ENCODE measurements around the gene RLF. TPM values are rescaled to one million over a fixed set of nuclear protein-coding genes. Genes with fewer than 3 reads are reported as not detected.

The RLF gene
- 10 to 100 TPM in 1 of 4 donors, 1 to 10 TPM in 3; 3.2 to 19.0 (median 4.1) TPM for polyA plus RNA-seq
- long read RNA-seq, donor 1 = 0 reads
- long read RNA-seq, donor 2, full-length matches to known transcripts = 2 of 2 reads
- long read RNA-seq, donor 2, partial matches to known transcripts = 0 of 2 reads
- long read RNA-seq, donor 2, other reads (novel, unspliced or antisense) = 0 of 2 reads
- long read RNA-seq, donor 3, full-length matches to known transcripts = 1 of 1 reads
- long read RNA-seq, donor 3, partial matches to known transcripts = 0 of 1 reads
- long read RNA-seq, donor 3, other reads (novel, unspliced or antisense) = 0 of 1 reads
- long read RNA-seq, donor 4, full-length matches to known transcripts = 1 of 1 reads
- long read RNA-seq, donor 4, partial matches to known transcripts = 0 of 1 reads
- long read RNA-seq, donor 4, other reads (novel, unspliced or antisense) = 0 of 1 reads
- long read RNA-seq, donor 5, full-length matches to known transcripts = 1 of 1 reads
- long read RNA-seq, donor 5, partial matches to known transcripts = 0 of 1 reads
- long read RNA-seq, donor 5, other reads (novel, unspliced or antisense) = 0 of 1 reads
- long read RNA-seq, donor 6, full-length matches to known transcripts = 5 of 5 reads
- long read RNA-seq, donor 6, partial matches to known transcripts = 0 of 5 reads
- long read RNA-seq, donor 6, other reads (novel, unspliced or antisense) = 0 of 5 reads
- long read RNA-seq, donor 7 = 0 reads
- long read RNA-seq, donor 8, full-length matches to known transcripts = 1 of 1 reads
- long read RNA-seq, donor 8, partial matches to known transcripts = 0 of 1 reads
- long read RNA-seq, donor 8, other reads (novel, unspliced or antisense) = 0 of 1 reads
- long read RNA-seq, donor 9, full-length matches to known transcripts = 1 of 1 reads
- long read RNA-seq, donor 9, partial matches to known transcripts = 0 of 1 reads
- long read RNA-seq, donor 9, other reads (novel, unspliced or antisense) = 0 of 1 reads
- long read RNA-seq, donor 10, full-length matches to known transcripts = 2 of 2 reads
- long read RNA-seq, donor 10, partial matches to known transcripts = 0 of 2 reads
- long read RNA-seq, donor 10, other reads (novel, unspliced or antisense) = 0 of 2 reads

- H3K27me3 ChIP-seq (ENCODE audit: control insufficient read depth in 3 of 3, insufficient read depth in 3 of 3, low read length in 3 of 3) = no peaks in the 10 kb centered on the region
- DNase-seq (peak; percentile 94 to 97), FAIRE-seq (no peak)
- peak within 1 kb of the TSS; percentile 80 to 98 (median 83) for H3K4me3 ChIP-seq (ENCODE audit: low read depth in 1 of 3, low read length in 3 of 3)
- peaks cover 0 to 4% (median 3%) of the 10 kb centered on the region in 3 donors for H3K4me1 ChIP-seq (ENCODE audit: control insufficient read depth in 3 of 3, insufficient read depth in 2 of 3, low read depth in 1 of 3, low read length in 2 of 3)
- WGBS, 3 donors = 0% methylated on average over 59 to 62 of the region's 62 CpGs
- H3K9me3 ChIP-seq (ENCODE audit: control insufficient read depth in 2 of 2, insufficient read depth in 1 of 2, low read depth in 1 of 2, low read length in 1 of 2) = no peaks in the 10 kb centered on the region
- peak within 1 kb of the TSS; percentile 75 to 93 (median 90) for H3K27ac ChIP-seq (ENCODE audit: low read depth in 1 of 3, low read length in 2 of 3)
- no peaks in the 10 kb centered on the region for H3K36me3 ChIP-seq (ENCODE audit: control insufficient read depth in 3 of 3, insufficient read depth in 2 of 3, low read depth in 1 of 3, low read length in 3 of 3)
Measured at GRCh38 chr1:40161125-40161887, at the start of gene RLF. RLF (plus strand) TSS chr1:40161387; CDS start chr1:40161400, 13 bp downstream.

- 86 to 91% (median 90%) methylated on average over 3 of the region's 3 CpGs for WGBS, 3 donors
- Histone ChIP-seq H3K36me3 (ENCODE audit: control insufficient read depth in 3 of 3, insufficient read depth in 2 of 3, low read depth in 1 of 3, low read length in 3 of 3) (no peaks in the 10 kb centered on the region), H3K4me3 (ENCODE audit: low read depth in 1 of 3, low read length in 3 of 3) (no peak overlapping the region), H3K4me1 (ENCODE audit: control insufficient read depth in 3 of 3, insufficient read depth in 2 of 3, low read depth in 1 of 3, low read length in 2 of 3) (no peaks in the 10 kb centered on the region), H3K27ac (ENCODE audit: low read depth in 1 of 3, low read length in 2 of 3) (no peak overlapping the region), H3K27me3 (ENCODE audit: control insufficient read depth in 3 of 3, insufficient read depth in 3 of 3, low read length in 3 of 3) (peaks cover 0 to 5% (median 0%) of the 10 kb centered on the region in 3 donors), H3K9me3 (ENCODE audit: control insufficient read depth in 2 of 2, insufficient read depth in 1 of 2, low read depth in 1 of 2, low read length in 1 of 2) (peaks cover 0 to 10% of the 10 kb centered on the region in 2 donors)
- no peak for DNase-seq
- FAIRE-seq = no peak
Measured at GRCh38 chr1:40114400-40114799, 46.8 kb upstream of the RLF start.

GRCh38 chr1:40120128-40120527 is 41.1 kb upstream of the RLF start:
- no peak for DNase-seq
- Histone ChIP-seq H3K4me3 (ENCODE audit: low read depth in 1 of 3, low read length in 3 of 3) (no peak overlapping the region), H3K4me1 (ENCODE audit: control insufficient read depth in 3 of 3, insufficient read depth in 2 of 3, low read depth in 1 of 3, low read length in 2 of 3) (peaks cover 0 to 5% (median 0%) of the 10 kb centered on the region in 3 donors), H3K36me3 (ENCODE audit: control insufficient read depth in 3 of 3, insufficient read depth in 2 of 3, low read depth in 1 of 3, low read length in 3 of 3) (no peaks in the 10 kb centered on the region), H3K27ac (ENCODE audit: low read depth in 1 of 3, low read length in 2 of 3) (no peak overlapping the region), H3K27me3 (ENCODE audit: control insufficient read depth in 3 of 3, insufficient read depth in 3 of 3, low read length in 3 of 3) (peaks cover 0 to 8% (median 3%) of the 10 kb centered on the region in 3 donors), H3K9me3 (ENCODE audit: control insufficient read depth in 2 of 2, insufficient read depth in 1 of 2, low read depth in 1 of 2, low read length in 1 of 2) (peaks cover 0 to 5% of the 10 kb centered on the region in 2 donors)
- WGBS, 3 donors = 79 to 84% (median 82%) methylated on average over 7 of the region's 7 CpGs
- no peak for FAIRE-seq

GRCh38 chr1:40122855-40123254 is 38.3 kb upstream of the RLF start:
- no peak overlapping the region for H3K27ac ChIP-seq (ENCODE audit: low read depth in 1 of 3, low read length in 2 of 3)
- H3K27me3 ChIP-seq (ENCODE audit: control insufficient read depth in 3 of 3, insufficient read depth in 3 of 3, low read length in 3 of 3) = peaks cover 0 to 5% (median 3%) of the 10 kb centered on the region in 3 donors
- FAIRE-seq = no peak
- no peak overlapping the region for H3K4me3 ChIP-seq (ENCODE audit: low read depth in 1 of 3, low read length in 3 of 3)
- H3K9me3 ChIP-seq (ENCODE audit: control insufficient read depth in 2 of 2, insufficient read depth in 1 of 2, low read depth in 1 of 2, low read length in 1 of 2) = peaks cover 0 to 5% of the 10 kb centered on the region in 2 donors
- DNase-seq = peak; percentile 49 to 86
- H3K4me1 ChIP-seq (ENCODE audit: control insufficient read depth in 3 of 3, insufficient read depth in 2 of 3, low read depth in 1 of 3, low read length in 2 of 3) = peaks cover 0 to 5% (median 0%) of the 10 kb centered on the region in 3 donors
- H3K36me3 ChIP-seq (ENCODE audit: control insufficient read depth in 3 of 3, insufficient read depth in 2 of 3, low read depth in 1 of 3, low read length in 3 of 3) = no peaks in the 10 kb centered on the region

GRCh38 chr1:40130892-40131291 is 30.3 kb upstream of the RLF start:
- 13 to 29% (median 22%) methylated on average over 2 of the region's 2 CpGs for WGBS, 3 donors
- no peak for FAIRE-seq
- Histone ChIP-seq H3K4me1 (ENCODE audit: control insufficient read depth in 3 of 3, insufficient read depth in 2 of 3, low read depth in 1 of 3, low read length in 2 of 3) (peaks cover 0 to 7% (median 0%) of the 10 kb centered on the region in 3 donors), H3K36me3 (ENCODE audit: control insufficient read depth in 3 of 3, insufficient read depth in 2 of 3, low read depth in 1 of 3, low read length in 3 of 3) (no peaks in the 10 kb centered on the region), H3K27ac (ENCODE audit: low read depth in 1 of 3, low read length in 2 of 3) (no peak overlapping the region), H3K4me3 (ENCODE audit: low read depth in 1 of 3, low read length in 3 of 3) (no peak overlapping the region), H3K9me3 (ENCODE audit: control insufficient read depth in 2 of 2, insufficient read depth in 1 of 2, low read depth in 1 of 2, low read length in 1 of 2) (no peaks in the 10 kb centered on the region), H3K27me3 (ENCODE audit: control insufficient read depth in 3 of 3, insufficient read depth in 3 of 3, low read length in 3 of 3) (peaks cover 0 to 33% (median 0%) of the 10 kb centered on the region in 3 donors)
- DNase-seq = peak in 1 of 2 donors; percentile 29

- H3K4me1 ChIP-seq (ENCODE audit: control insufficient read depth in 3 of 3, insufficient read depth in 2 of 3, low read depth in 1 of 3, low read length in 2 of 3) = peaks cover 0 to 7% (median 0%) of the 10 kb centered on the region in 3 donors
- peak overlapping the region in 1 of 3 donors; percentile 26 for H3K4me3 ChIP-seq (ENCODE audit: low read depth in 1 of 3, low read length in 3 of 3)
- DNase-seq (peak in 1 of 2 donors; percentile 12), FAIRE-seq (no peak)
- H3K9me3 ChIP-seq (ENCODE audit: control insufficient read depth in 2 of 2, insufficient read depth in 1 of 2, low read depth in 1 of 2, low read length in 1 of 2) = no peaks in the 10 kb centered on the region
- 27 to 40% (median 33%) methylated on average over 44 of the region's 44 CpGs for WGBS, 3 donors
- H3K27me3 ChIP-seq (ENCODE audit: control insufficient read depth in 3 of 3, insufficient read depth in 3 of 3, low read length in 3 of 3) = peaks cover 0 to 33% (median 0%) of the 10 kb centered on the region in 3 donors
- no peak overlapping the region for H3K27ac ChIP-seq (ENCODE audit: low read depth in 1 of 3, low read length in 2 of 3)
- H3K36me3 ChIP-seq (ENCODE audit: control insufficient read depth in 3 of 3, insufficient read depth in 2 of 3, low read depth in 1 of 3, low read length in 3 of 3) = no peaks in the 10 kb centered on the region
Measured at GRCh38 chr1:40132383-40133311, 28.5 kb upstream of the RLF start.

GRCh38 chr1:40133312-40133665 is 27.9 kb upstream of the RLF start:
- Histone ChIP-seq H3K4me3 (ENCODE audit: low read depth in 1 of 3, low read length in 3 of 3) (peak overlapping the region in 1 of 3 donors; percentile 26), H3K27ac (ENCODE audit: low read depth in 1 of 3, low read length in 2 of 3) (no peak overlapping the region), H3K4me1 (ENCODE audit: control insufficient read depth in 3 of 3, insufficient read depth in 2 of 3, low read depth in 1 of 3, low read length in 2 of 3) (peaks cover 0 to 7% (median 0%) of the 10 kb centered on the region in 3 donors), H3K36me3 (ENCODE audit: control insufficient read depth in 3 of 3, insufficient read depth in 2 of 3, low read depth in 1 of 3, low read length in 3 of 3) (no peaks in the 10 kb centered on the region), H3K27me3 (ENCODE audit: control insufficient read depth in 3 of 3, insufficient read depth in 3 of 3, low read length in 3 of 3) (peaks cover 0 to 33% (median 0%) of the 10 kb centered on the region in 3 donors), H3K9me3 (ENCODE audit: control insufficient read depth in 2 of 2, insufficient read depth in 1 of 2, low read depth in 1 of 2, low read length in 1 of 2) (no peaks in the 10 kb centered on the region)
- FAIRE-seq (no peak), DNase-seq (no peak)
- WGBS, 3 donors = 69 to 75% (median 74%) methylated on average over 21 of the region's 21 CpGs
